Spleen (tissue), 11 donors: Measurements from ENCODE around the gene OBP2B. TPM values are rescaled to one million over a fixed set of nuclear protein-coding genes. Genes with fewer than 3 reads are reported as not detected.

ENCODE experiments used
- DNase-seq: peaks from one replicate; pipeline ENCODE4 v3.0.0-alpha.2; 2020
- H3K27ac ChIP-seq, 8 donors: fragments of 200-600 bp; sonication (generic) in 7 of 8; 1 replicate in 4 of 8; 2 replicates in 4 of 8; pipeline versions ENCODE4 v1.5.0 to v1.8.0; 2016 to 2021; ENCODE audit warnings: inconsistent platforms in 4 of 8, mild to moderate bottlenecking in 4 of 8, moderate library complexity in 1 of 8
- H3K27me3 ChIP-seq, 7 donors: fragments of 200-600 bp; sonication (generic) in 6 of 7; replicated peaks in 1 of 7; 1 replicate in 4 of 7; 2 replicates in 3 of 7; pipeline versions ENCODE4 v1.5.0 to v1.8.0; 2016 to 2021; ENCODE audit warnings: inconsistent platforms in 3 of 7, mild to moderate bottlenecking in 1 of 7
- H3K36me3 ChIP-seq, 6 donors: fragments of 200-600 bp; sonication (generic) in 5 of 6; 1 replicate in 4 of 6; 2 replicates in 2 of 6; pipeline versions ENCODE4 v1.5.0 to v1.8.0; 2016 to 2021; ENCODE audit warnings: inconsistent platforms in 2 of 6
- H3K4me1 ChIP-seq, 6 donors: fragments of 200-600 bp; sonication (generic) in 5 of 6; 1 replicate in 3 of 6; 2 replicates in 3 of 6; pipeline versions ENCODE4 v1.5.0 to v1.8.0; 2016 to 2021; ENCODE audit warnings: inconsistent platforms in 3 of 6
- H3K4me3 ChIP-seq, 8 donors: fragments of 200-600 bp; sonication (generic) in 7 of 8; 1 replicate in 4 of 8; 2 replicates in 4 of 8; pipeline versions ENCODE4 v1.5.0 to v1.8.0; 2016 to 2021; ENCODE audit warnings: inconsistent platforms in 4 of 8, mild to moderate bottlenecking in 4 of 8, moderate library complexity in 2 of 8
- H3K9me3 ChIP-seq, 8 donors: fragments of 200-600 bp; sonication (generic) in 7 of 8; 1 replicate in 4 of 8; 2 replicates in 4 of 8; pipeline versions ENCODE4 v1.5.0 to v1.8.0; 2016 to 2021; ENCODE audit warnings: inconsistent platforms in 4 of 8
- POLR2A ChIP-seq, 3 donors: fragments of 450-650 bp; IDR thresholded peaks; one replicate each; pipeline ENCODE4 v1.5.1; 2017; ENCODE audit warnings: antibody characterized with exemption in 3 of 3, mild to moderate bottlenecking in 1 of 3
- POLR2AphosphoS5 ChIP-seq, 3 donors: sonication (generic); formaldehyde crosslinking; IDR thresholded peaks; one replicate each; pipeline ENCODE4 v1.5.1; 2017; ENCODE audit warnings: antibody characterized with exemption in 3 of 3
- WGBS, 5 donors: extraction: QIAGEN DNeasy Blood & Tissue Kit in 3 of 5; methylation state at CpG; one replicate each; pipeline versions ENCODE4 v1.1.5 to v1.1.7; 2013 to 2018; 5-methylcytosine and 5-hydroxymethylcytosine counted together
- intact Hi-C: fragments of 100-400 bp; cut with DNase I; formaldehyde crosslinking; loops from one replicate; pipeline ENCODE4 v1.15.0; 2023; ENCODE audit warnings: low total_unique reads
- polyA plus RNA-seq, 3 donors: library from polyadenylated mRNA; stranded (reverse); fragments of 200-250 nt; gene quantifications; one replicate each; pipeline ENCODE4 v1.2.1, GENCODE V29; 2013
- total RNA-seq, 7 donors: library from RNA; depleted of rRNA in 3 of 7; stranded (reverse); fragments of >200 nt in 3 of 7; fragmentation: NEBNext Ultra II Directional in 4 of 7; extraction: Animal tissue kit (Norgen Biotek cat#: 25700) in 4 of 7; gene quantifications; one replicate each; pipeline versions ENCODE4 v1.1.0 to v1.2.1, GENCODE V29; 2016 to 2021
- TF ChIP-seq, protein P1 (sequence below), 11 experiments: fragments of 200-600 bp in 7 of 11; fragments of 450-650 bp in 4 of 11; sonication (generic) in 4 of 11; IDR thresholded peaks in 8 of 11; conservative IDR thresholded peaks in 3 of 11; 1 replicate in 7 of 11; 2 replicates in 4 of 11; pipeline versions ENCODE4 v1.4.0 to v1.8.0; 2016 to 2021; ENCODE audit warnings: antibody characterized with exemption in 11 of 11, inconsistent platforms in 4 of 11, mild to moderate bottlenecking in 1 of 11
- donor health status: healthy with polysubstance abuse.
- donor health status: DM: no; HTN: no; CAD: no; lungs with moderate emphysema.
- donor health status: DM: no; HTN: no; CAD: no.
- donor health status: Bipolar disorder and iron deficiency.
- donor health status: healthy.
- donor health status: DM: no; HTN: no; CAD: no.
- donor health status: DM: yes; HTN: yes; CAD: no.

The OBP2B gene
- total and polyA plus RNA-seq, 10 donors: 0.16 to 0.95 (median 0.38) TPM; not detected in 7

DNA sequence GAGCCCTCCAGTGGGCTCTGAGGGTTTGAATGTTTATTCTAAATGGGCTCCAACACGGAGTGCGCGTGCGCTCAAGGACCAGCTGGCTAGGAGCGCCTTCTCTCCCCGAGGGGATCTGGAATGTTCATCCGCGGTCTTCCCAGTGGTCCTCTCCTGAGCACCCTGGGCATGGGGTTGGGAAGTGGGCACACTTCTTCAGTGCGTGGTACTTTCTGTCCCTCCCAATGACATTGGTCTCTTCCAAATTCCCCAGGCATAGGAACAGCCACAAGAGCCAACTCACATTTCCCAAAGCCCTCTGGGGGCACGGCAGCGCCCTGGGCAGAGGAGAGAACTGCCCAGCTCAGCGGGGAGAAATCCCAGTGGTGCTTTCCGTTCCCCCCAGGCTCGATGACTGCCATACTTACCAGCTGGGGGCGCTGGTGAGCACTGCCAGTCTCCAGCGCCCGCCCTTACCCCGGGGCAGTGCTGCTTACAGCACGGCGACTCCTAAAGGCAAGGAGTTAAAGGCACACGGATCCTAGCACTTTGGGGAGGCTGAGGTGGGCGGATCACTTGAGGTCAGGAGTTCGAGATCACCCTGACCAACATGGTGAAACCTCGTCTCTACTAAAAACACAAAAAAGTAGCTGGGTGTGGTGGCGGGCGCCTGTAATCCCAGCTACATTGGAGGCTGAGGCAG is 29.9 kb upstream of the OBP2B start:
- DNase-seq: peak; percentile 86
- H3K4me1 ChIP-seq: peaks cover 0 to 30% (median 20%) of the 10 kb centered on the region in 6 donors
- H3K36me3 ChIP-seq: no peaks in the 10 kb centered on the region
- intact Hi-C loops: no loop called here
- peaks cover 0 to 52% (median 0%) of the 10 kb centered on the region in 7 donors for H3K27me3 ChIP-seq
- H3K4me3 ChIP-seq: peak overlapping the region in 6 of 8 donors; percentile 9 to 59 (median 20)
- H3K27ac ChIP-seq: peak overlapping the region; percentile 25 to 81 (median 72)
- TF ChIP-seq, protein P1, sequence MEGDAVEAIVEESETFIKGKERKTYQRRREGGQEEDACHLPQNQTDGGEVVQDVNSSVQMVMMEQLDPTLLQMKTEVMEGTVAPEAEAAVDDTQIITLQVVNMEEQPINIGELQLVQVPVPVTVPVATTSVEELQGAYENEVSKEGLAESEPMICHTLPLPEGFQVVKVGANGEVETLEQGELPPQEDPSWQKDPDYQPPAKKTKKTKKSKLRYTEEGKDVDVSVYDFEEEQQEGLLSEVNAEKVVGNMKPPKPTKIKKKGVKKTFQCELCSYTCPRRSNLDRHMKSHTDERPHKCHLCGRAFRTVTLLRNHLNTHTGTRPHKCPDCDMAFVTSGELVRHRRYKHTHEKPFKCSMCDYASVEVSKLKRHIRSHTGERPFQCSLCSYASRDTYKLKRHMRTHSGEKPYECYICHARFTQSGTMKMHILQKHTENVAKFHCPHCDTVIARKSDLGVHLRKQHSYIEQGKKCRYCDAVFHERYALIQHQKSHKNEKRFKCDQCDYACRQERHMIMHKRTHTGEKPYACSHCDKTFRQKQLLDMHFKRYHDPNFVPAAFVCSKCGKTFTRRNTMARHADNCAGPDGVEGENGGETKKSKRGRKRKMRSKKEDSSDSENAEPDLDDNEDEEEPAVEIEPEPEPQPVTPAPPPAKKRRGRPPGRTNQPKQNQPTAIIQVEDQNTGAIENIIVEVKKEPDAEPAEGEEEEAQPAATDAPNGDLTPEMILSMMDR (IDR thresholded peaks at IDR 0.05 in 8 of 11, conservative IDR thresholded peaks at IDR 0.05 in 3 of 11): peak; percentile 23 to 80 (median 65)
- TF ChIP-seq POLR2A (IDR thresholded peaks at IDR 0.05): no peak
- TF ChIP-seq POLR2AphosphoS5 (IDR thresholded peaks at IDR 0.05): peak in 1 of 3 donors; percentile 10
- H3K9me3 ChIP-seq: no peaks in the 10 kb centered on the region
- WGBS, 5 donors: 10 to 13% (median 12%) methylated on average over 21 to 26 of the region's 26 CpGs

DNA sequence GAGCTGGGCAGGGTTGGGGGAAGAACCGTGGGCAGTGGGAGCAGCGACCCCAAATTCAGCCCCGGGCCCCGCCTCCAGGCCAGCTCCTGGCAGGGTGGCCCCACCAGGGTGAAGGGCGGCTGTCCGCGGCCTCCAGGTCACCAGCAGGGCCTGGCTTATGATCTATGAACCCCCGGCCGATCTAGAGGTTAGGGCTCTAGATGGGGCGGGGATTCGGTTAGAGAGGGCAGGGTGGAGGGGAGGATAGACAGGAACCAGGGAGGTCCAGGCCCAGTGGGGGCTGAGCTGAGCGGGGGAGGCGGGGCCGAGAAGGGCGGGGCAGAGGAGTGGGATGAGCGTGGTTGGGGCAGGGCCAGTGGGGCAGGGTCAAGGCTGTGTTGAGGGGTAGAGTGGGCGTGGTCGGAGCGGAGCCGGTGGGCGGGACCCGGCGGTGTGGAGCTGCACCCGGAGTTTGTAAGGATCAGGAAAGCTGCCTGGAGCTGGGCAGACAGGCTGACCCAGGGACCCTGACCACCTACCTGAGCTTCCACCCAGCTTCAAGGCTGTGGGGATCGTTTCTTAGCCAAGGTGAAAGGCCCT is 29.3 kb upstream of the OBP2B start:
- Histone ChIP-seq H3K4me1 (peaks cover 0 to 30% (median 20%) of the 10 kb centered on the region in 6 donors), H3K27me3 (peaks cover 0 to 52% (median 0%) of the 10 kb centered on the region in 7 donors), H3K27ac (peak overlapping the region; percentile 31 to 81 (median 76)), H3K36me3 (no peaks in the 10 kb centered on the region), H3K4me3 (peak overlapping the region in 6 of 8 donors; percentile 9 to 59 (median 20)), H3K9me3 (no peaks in the 10 kb centered on the region)
- 17 to 28% (median 26%) methylated on average over 24 to 25 of the region's 25 CpGs for WGBS, 5 donors
- TF ChIP-seq POLR2AphosphoS5 (IDR thresholded peaks at IDR 0.05): peak in 2 of 3 donors; percentile 40 to 43
- TF ChIP-seq, protein P1 (IDR thresholded peaks at IDR 0.05 in 8 of 11, conservative IDR thresholded peaks at IDR 0.05 in 3 of 11): no peak
- peak; percentile 83 for DNase-seq
- intact Hi-C loops: no loop called here

DNA sequence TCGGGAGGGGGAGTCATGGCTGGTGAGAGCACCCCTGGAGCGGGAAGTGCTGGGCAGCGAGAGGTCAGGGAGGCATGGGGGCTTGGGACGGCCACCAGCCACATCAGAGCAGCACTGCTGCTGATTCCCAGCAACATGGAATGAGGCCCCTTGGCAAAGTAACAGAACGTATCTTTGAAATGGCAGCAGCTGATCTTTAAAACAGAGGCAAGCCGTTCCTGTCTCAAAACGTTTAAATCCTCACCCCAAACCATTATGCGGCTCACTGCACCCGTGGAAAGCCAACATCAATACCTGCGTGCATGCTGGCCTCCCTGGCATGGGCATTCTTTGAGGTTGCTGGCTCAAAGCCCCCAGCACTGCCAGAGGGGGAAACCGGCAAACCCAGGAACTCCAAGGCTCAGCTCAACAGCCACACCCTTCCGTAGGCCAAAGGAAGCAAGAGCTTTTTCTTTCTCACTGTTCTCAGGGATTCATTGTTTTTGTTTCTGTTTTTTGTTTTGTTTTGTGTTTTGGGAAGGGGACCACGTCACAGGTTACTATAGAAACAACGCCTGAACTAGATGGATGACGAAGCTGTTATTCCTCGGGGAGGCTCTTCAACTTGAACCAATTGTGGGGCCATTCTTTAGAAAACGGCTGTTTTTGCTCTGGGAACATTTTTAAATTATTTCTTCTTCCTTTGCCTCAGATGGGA is 28.1 kb upstream of the OBP2B start:
- Histone ChIP-seq H3K27ac (peak overlapping the region; percentile 36 to 81 (median 76)), H3K36me3 (no peaks in the 10 kb centered on the region), H3K4me3 (peak overlapping the region in 1 of 8 donors; percentile 24), H3K4me1 (peaks cover 0 to 30% (median 20%) of the 10 kb centered on the region in 6 donors), H3K9me3 (no peaks in the 10 kb centered on the region), H3K27me3 (peaks cover 0 to 45% (median 0%) of the 10 kb centered on the region in 7 donors)
- TF ChIP-seq, protein P1 (IDR thresholded peaks at IDR 0.05 in 8 of 11, conservative IDR thresholded peaks at IDR 0.05 in 3 of 11): no peak
- TF ChIP-seq POLR2A (IDR thresholded peaks at IDR 0.05) (no peak), POLR2AphosphoS5 (IDR thresholded peaks at IDR 0.05) (no peak)
- intact Hi-C loops: no loop called here
- peak; percentile 51 for DNase-seq
- 66 to 77% (median 70%) methylated on average over 17 of the region's 17 CpGs for WGBS, 5 donors
